ENCODE data around the gene OR3A2. TPM values are rescaled to one million over a fixed set of nuclear protein-coding genes. Genes with fewer than 3 reads are reported as not detected.
A peak's percentile ranks its signal among the peaks of the same experiment; 100 is the strongest.
"Not testable (repeated sequence)": the region's sequence is repeated elsewhere in the genome, so short reads cannot be mapped to it uniquely, and the experiment has no call there.

The OR3A2 gene
- total and polyA plus RNA-seq, 2 of the 13 experiments (the other 11 are each of a cell fraction or from before 2014, with no cell fraction given) = not detected

DNA sequence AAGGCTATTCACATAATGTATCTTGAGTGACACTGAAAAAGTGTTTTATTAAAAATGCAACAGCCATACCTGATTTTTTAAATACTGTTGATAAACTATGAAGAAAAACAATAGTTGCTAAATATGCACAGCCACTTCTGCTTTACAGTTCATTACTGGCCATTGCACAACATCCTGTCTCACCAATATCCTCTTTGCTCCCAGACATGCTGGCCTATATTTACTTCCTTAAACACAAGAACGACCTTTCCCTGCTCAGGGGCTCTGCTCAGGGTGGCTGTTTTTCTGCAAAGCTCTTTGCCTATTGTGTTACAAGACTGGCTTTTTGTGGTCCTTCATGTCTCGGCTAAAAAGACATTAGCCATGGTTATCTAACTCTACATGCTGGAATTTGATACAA, 147.4 kb downstream of the OR3A2 start:
- WGBS (ENCODE audit: low lambda C conversion rate) = 0% methylated on average over 2 of the region's 2 CpGs
- H3K27me3 ChIP-seq (ENCODE audit: control insufficient read depth in 1 of 2, insufficient read depth in 2 of 2, low read length in 2 of 2); H3K79me2 ChIP-seq (ENCODE audit: insufficient read depth, low read length); H3K4me3 ChIP-seq (replicated peaks in 1 of 3; ENCODE audit: insufficient read depth in 1 of 3, low read depth in 2 of 3, low read length in 3 of 3); POLR2A ChIA-PET; DNase-seq (ENCODE audit: low spot score); H3K4me1 ChIP-seq (ENCODE audit: insufficient read depth, low read length); H3K27ac ChIP-seq (ENCODE audit: extremely low read length, insufficient read depth, low read length); H3K9ac ChIP-seq (ENCODE audit: insufficient read depth, low read depth, low read length); BruUV-seq (replicated peaks); CTCF ChIA-PET (ENCODE audit: low intra/inter-chr PET ratio, low total read pairs); H4K20me1 ChIP-seq (ENCODE audit: insufficient read depth, low read length); H2AFZ ChIP-seq (ENCODE audit: low read length); H3K36me3 ChIP-seq (replicated peaks in 1 of 2; ENCODE audit: control insufficient read depth in 1 of 2, insufficient read depth in 2 of 2, low read length in 2 of 2); H3K9me3 ChIP-seq (ENCODE audit: low read length); intact Hi-C loops (cut with micrococcal nuclease; ENCODE audit: unreplicated experiment); in situ Hi-C loops (cut with HindIII; ENCODE audit: extremely low pct_ligation_motif_present, low pct_unique_long_range_greater_than_20kb); H3K4me2 ChIP-seq (ENCODE audit: low read depth, low read length): not testable (repeated sequence)
- ATAC-seq (peak; percentile 34; the same call in 1 of the 3 replicates), FAIRE-seq (peak; percentile 76)
- TF ChIP-seq CEBPB (IDR thresholded peaks at IDR 0.05; ENCODE audit: borderline replicate concordance, low read depth, low read length) (peak; percentile 35; the same call in 1 of the 2 replicates), SOX5 (CRISPR knock-in tag; IDR thresholded peaks at IDR 0.05; ENCODE audit: borderline replicate concordance) (0 out of 2 replicates have a peak, but pooled peaks have one; percentile 15), RARA (CRISPR knock-in tag; IDR thresholded peaks at IDR 0.05) (peak; percentile 54; the same call in 1 of the 2 replicates), ELF3 (CRISPR knock-in tag; IDR thresholded peaks at IDR 0.05) (peak; percentile 75; the same call in 1 of the 2 replicates), CEBPG (CRISPR knock-in tag; IDR thresholded peaks at IDR 0.05) (peak; percentile 76), ETV5 (CRISPR knock-in tag; IDR thresholded peaks at IDR 0.05; ENCODE audit: borderline replicate concordance) (peak; percentile 68; the same call in 1 of the 2 replicates), GABPB1 (CRISPR knock-in tag; IDR thresholded peaks at IDR 0.05) (0 out of 2 replicates have a peak, but pooled peaks have one; percentile 15)

DNA sequence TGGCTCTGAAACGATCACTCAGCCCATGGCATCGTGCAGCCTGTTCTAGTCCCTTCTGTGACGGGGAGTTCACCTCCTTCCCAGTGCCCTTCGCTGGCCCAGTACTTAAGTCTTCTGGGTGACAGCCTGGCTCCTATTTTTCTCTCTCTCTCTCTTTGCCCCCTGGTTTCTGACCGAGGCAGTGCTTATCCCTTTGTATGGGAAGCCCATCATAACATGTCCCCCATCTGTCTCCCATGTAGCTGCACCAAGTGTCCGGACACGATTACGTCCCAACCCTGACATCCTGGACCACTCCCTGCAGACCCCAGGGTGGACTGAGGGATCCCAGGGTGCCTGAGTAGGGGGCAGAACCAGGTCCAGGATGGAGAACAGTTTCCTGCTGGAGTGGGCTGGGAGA, 153.8 kb downstream of the OR3A2 start:
- BruUV-seq (replicated peaks); ATAC-seq: not testable (repeated sequence)
- WGBS (ENCODE audit: low lambda C conversion rate) = 34% methylated on average over 5 of the region's 8 CpGs

More for the DNA sequence above, 153.8 kb downstream of the OR3A2 start:
- H3K4me1 ChIP-seq (ENCODE audit: insufficient read depth, low read length); intact Hi-C loops (cut with micrococcal nuclease; ENCODE audit: unreplicated experiment); H3K9ac ChIP-seq (ENCODE audit: insufficient read depth, low read depth, low read length); H4K20me1 ChIP-seq (ENCODE audit: insufficient read depth, low read length); H3K27me3 ChIP-seq (ENCODE audit: control insufficient read depth in 1 of 2, insufficient read depth in 2 of 2, low read length in 2 of 2); H3K27ac ChIP-seq (ENCODE audit: extremely low read length, insufficient read depth, low read length); H3K9me3 ChIP-seq (ENCODE audit: low read length); H3K79me2 ChIP-seq (ENCODE audit: insufficient read depth, low read length); POLR2A ChIA-PET; FAIRE-seq; H3K36me3 ChIP-seq (replicated peaks in 1 of 2; ENCODE audit: control insufficient read depth in 1 of 2, insufficient read depth in 2 of 2, low read length in 2 of 2); H3K4me3 ChIP-seq (replicated peaks in 1 of 3; ENCODE audit: insufficient read depth in 1 of 3, low read depth in 2 of 3, low read length in 3 of 3); CTCF ChIA-PET (ENCODE audit: low intra/inter-chr PET ratio, low total read pairs); H2AFZ ChIP-seq (ENCODE audit: low read length); in situ Hi-C loops (cut with HindIII; ENCODE audit: extremely low pct_ligation_motif_present, low pct_unique_long_range_greater_than_20kb); H3K4me2 ChIP-seq (ENCODE audit: low read depth, low read length); DNase-seq (ENCODE audit: low spot score): not testable (repeated sequence)

Small RNAs within 50 kb of the gene (small RNA-seq; reads per million reads assigned to genes)
- gene OR1AC1P (ENCODE audit: insufficient read depth in 2 of 3, insufficient read length in 3 of 3, low read depth in 2 of 3, low replicate concordance in 1 of 3) = 0 reads per million in 3 experiments

Other genes with a start within 250 kb of the OR3A2 start
- not detected in 2 replicates for gene OR1A2, start 188.8 kb downstream of the OR3A2 start, total RNA-seq (2016; rRNA removed; fragmentation: Illumina TruSeq; extraction: Trizol)
- gene OR1A2, start 188.8 kb downstream of the OR3A2 start, polyA plus RNA-seq (2011; rRNA removed) = not detected in 2 replicates
- gene OR1A1, start 178.6 kb downstream of the OR3A2 start, total RNA-seq (2016; rRNA removed; fragmentation: Illumina TruSeq; extraction: Trizol) = not detected in 2 replicates
- gene OR1A1, start 178.6 kb downstream of the OR3A2 start, polyA plus RNA-seq (2011; rRNA removed) = not detected in 2 replicates
- not detected in 2 replicates for gene OR3A1, start 87.9 kb downstream of the OR3A2 start, total RNA-seq (2016; rRNA removed; fragmentation: Illumina TruSeq; extraction: Trizol)
- gene OR3A1, start 87.9 kb downstream of the OR3A2 start, polyA plus RNA-seq (2011; rRNA removed) = not detected in 2 replicates
- not detected in 2 replicates for gene OR1E1, start 12.1 kb upstream of the OR3A2 start, total RNA-seq (2016; rRNA removed; fragmentation: Illumina TruSeq; extraction: Trizol)
- gene OR1E1, start 12.1 kb upstream of the OR3A2 start, polyA plus RNA-seq (2011; rRNA removed) = not detected in 2 replicates
- not detected in 2 replicates for gene OR3A3, start 25.1 kb upstream of the OR3A2 start, total RNA-seq (2016; rRNA removed; fragmentation: Illumina TruSeq; extraction: Trizol)
- gene OR3A3, start 25.1 kb upstream of the OR3A2 start, polyA plus RNA-seq (2011; rRNA removed) = not detected in 2 replicates
- gene OR1E2, start 47.5 kb upstream of the OR3A2 start, total RNA-seq (2016; rRNA removed; fragmentation: Illumina TruSeq; extraction: Trizol) = not detected in 2 replicates
- not detected in 2 replicates for gene OR1E2, start 47.5 kb upstream of the OR3A2 start, polyA plus RNA-seq (2011; rRNA removed)
- gene SPATA22, start 85.5 kb upstream of the OR3A2 start, total RNA-seq (2016; rRNA removed; fragmentation: Illumina TruSeq; extraction: Trizol) = not detected in 2 replicates
- not detected in 2 replicates for gene SPATA22, start 85.5 kb upstream of the OR3A2 start, polyA plus RNA-seq (2011; rRNA removed)
- not detected in 2 replicates for gene ASPA, start 89.7 kb upstream of the OR3A2 start, total RNA-seq (2016; rRNA removed; fragmentation: Illumina TruSeq; extraction: Trizol)
- gene ASPA, start 89.7 kb upstream of the OR3A2 start, polyA plus RNA-seq (2011; rRNA removed) = not detected in 2 replicates
- 0.46 and 1.0 TPM in 2 replicates for gene TRPV3, start 171.5 kb upstream of the OR3A2 start, total RNA-seq (2016; rRNA removed; fragmentation: Illumina TruSeq; extraction: Trizol)
- 0.40 and 0.90 TPM in 2 replicates for gene TRPV3, start 171.5 kb upstream of the OR3A2 start, polyA plus RNA-seq (2011; rRNA removed)
- 2.2 and 5.3 TPM in 2 replicates for gene TRPV1, start 223.1 kb upstream of the OR3A2 start, total RNA-seq (2016; rRNA removed; fragmentation: Illumina TruSeq; extraction: Trizol)
- gene TRPV1, start 223.1 kb upstream of the OR3A2 start, polyA plus RNA-seq (2011; rRNA removed) = 8.0 and 9.5 TPM in 2 replicates
- 25.2 and 30.9 TPM in 2 replicates for gene SHPK, start 249.9 kb upstream of the OR3A2 start, total RNA-seq (2016; rRNA removed; fragmentation: Illumina TruSeq; extraction: Trizol)
- 16.2 and 20.4 TPM in 2 replicates for gene SHPK, start 249.9 kb upstream of the OR3A2 start, polyA plus RNA-seq (2011; rRNA removed)